HCT116 (cell line): ENCODE measurements around the gene KHDRBS1.

Experiments
- CTCF ChIP-seq, 3 experiments: fragments of 200-600 bp in 1 of 3; sonication (generic) in 1 of 3; IDR thresholded peaks in 2 of 3; conservative IDR thresholded peaks in 1 of 3; 2 replicates each; pipeline ENCODE4 v1.5.1; 2012 to 2017; ENCODE audit warnings: low read depth in 2 of 3, low read length in 2 of 3, antibody characterized with exemption in 1 of 3, borderline replicate concordance in 1 of 3, control low read depth in 1 of 3, mild to moderate bottlenecking in 1 of 3, mixed read lengths in 1 of 3, mixed run types in 1 of 3, moderate library complexity in 1 of 3; ENCODE audit not compliant: insufficient read depth in 1 of 3
- EZH2 ChIP-seq: fragments of 200-600 bp; sonication (generic); IDR thresholded peaks from 2 replicates; pipeline ENCODE4 v1.6.1; 2017; ENCODE audit warnings: antibody characterized with exemption, mixed run types
- POLR2A ChIP-seq: IDR thresholded peaks from 2 replicates; pipeline ENCODE4 v1.7.0; 2011; ENCODE audit warnings: borderline replicate concordance; ENCODE audit not compliant: insufficient read depth, insufficient read length; ENCODE audit errors: extremely low read depth
- POLR2AphosphoS5 ChIP-seq: IDR thresholded peaks from 2 replicates; pipeline ENCODE4 v1.6.1; 2011; ENCODE audit warnings: mild to moderate bottlenecking, low read depth, low read length, moderate library complexity
- REST ChIP-seq: IDR thresholded peaks from 2 replicates; pipeline ENCODE4 v1.6.1; 2012; ENCODE audit warnings: low read depth
- SP1 ChIP-seq: IDR thresholded peaks from 2 replicates; pipeline ENCODE4 v1.6.1; 2012; ENCODE audit warnings: low read depth
- YY1 ChIP-seq: IDR thresholded peaks from 2 replicates; pipeline ENCODE4 v1.6.1; 2011; ENCODE audit warnings: low read length, low read depth, moderate library complexity, mild to moderate bottlenecking; ENCODE audit not compliant: insufficient replicate concordance; ENCODE audit errors: extremely low read depth
- ZBTB33 ChIP-seq: IDR thresholded peaks from 2 replicates; pipeline ENCODE4 v1.6.1; 2011; ENCODE audit warnings: mild to moderate bottlenecking, low read length, moderate library complexity; ENCODE audit not compliant: insufficient replicate concordance; ENCODE audit errors: extremely low read depth

GRCh38 chr1:32048440-32048839, 34.8 kb downstream of the KHDRBS1 start:
- TF ChIP-seq CTCF (IDR thresholded peaks at IDR 0.05 in 2 of 3, conservative IDR thresholded peaks at IDR 0.05 in 1 of 3; ENCODE audit: borderline replicate concordance in 1 of 3, insufficient read depth in 1 of 3, low read depth in 2 of 3, low read length in 2 of 3) (no peak), ZBTB33 (no peak), POLR2A (no peak), EZH2 (no peak), YY1 (no peak), POLR2AphosphoS5 (no peak), REST (no peak), SP1 (no peak)
